Upper lobe of left lung (tissue), 6 donors: ENCODE results near the gene FOXD2. TPM values are rescaled to one million over a fixed set of nuclear protein-coding genes. Genes with fewer than 3 reads are reported as not detected.

Source experiments
- ATAC-seq, 2 donors: fragments of 200-7000 bp; cut with Tn5 transposase; one replicate each; pipeline ENCODE4 v1.9.1; 2022; ENCODE audit warnings: mild to moderate bottlenecking in 2 of 2, moderate library complexity in 2 of 2; ENCODE audit not compliant: low FRiP score in 2 of 2
- DNase-seq, 2 donors: peaks; one replicate each; pipeline ENCODE4 v3.0.0-alpha.2; 2019 to 2020
- H3K27ac ChIP-seq, 4 donors: fragments of 200-600 bp; sonication (generic); one replicate each; pipeline ENCODE4 v1.5.1; 2016 to 2019
- H3K27me3 ChIP-seq, 4 donors: fragments of 200-600 bp; sonication (generic); one replicate each; pipeline ENCODE4 v1.5.1; 2017 to 2019
- H3K36me3 ChIP-seq, 4 donors: fragments of 200-600 bp; sonication (generic); one replicate each; pipeline ENCODE4 v1.5.1; 2016 to 2019
- H3K4me1 ChIP-seq, 4 donors: fragments of 200-600 bp; sonication (generic); one replicate each; pipeline ENCODE4 v1.5.1; 2018 to 2019
- H3K4me3 ChIP-seq, 4 donors: fragments of 200-600 bp; sonication (generic); one replicate each; pipeline ENCODE4 v1.5.1; 2017 to 2019; ENCODE audit warnings: mild to moderate bottlenecking in 2 of 4, moderate library complexity in 1 of 4
- H3K9me3 ChIP-seq, 4 donors: fragments of 200-600 bp; sonication (generic); one replicate each; pipeline ENCODE4 v1.5.1; 2018 to 2019
- CTCF ChIP-seq, 6 experiments: fragments of 450-650 bp in 4 of 6; fragments of 200-600 bp in 2 of 6; sonication (generic) in 2 of 6; IDR thresholded peaks; one replicate each; pipeline ENCODE4 v1.5.1; 2016 to 2019; ENCODE audit warnings: antibody characterized with exemption in 6 of 6
- EP300 ChIP-seq, 4 donors: sonication (generic); formaldehyde crosslinking; IDR thresholded peaks; one replicate each; pipeline ENCODE4 v1.5.1; 2017; ENCODE audit warnings: antibody characterized with exemption in 4 of 4, control low read depth in 2 of 4
- POLR2A ChIP-seq, 4 donors: fragments of 450-650 bp; IDR thresholded peaks; one replicate each; pipeline ENCODE4 v1.5.1; 2016 to 2017; ENCODE audit warnings: antibody characterized with exemption in 4 of 4, mild to moderate bottlenecking in 2 of 4
- POLR2AphosphoS5 ChIP-seq, 2 donors: sonication (generic); formaldehyde crosslinking; IDR thresholded peaks; one replicate each; pipeline ENCODE4 v1.5.1; 2017; ENCODE audit warnings: antibody characterized with exemption in 2 of 2
- WGBS, 2 donors: methylation state at CpG; one replicate each; pipeline ENCODE4 v1.1.5; 2017 to 2018; 5-methylcytosine and 5-hydroxymethylcytosine counted together
- total RNA-seq, 6 donors: library from RNA; depleted of rRNA in 4 of 6; stranded (reverse); fragments of >200 nt in 4 of 6; gene quantifications; one replicate each; pipeline versions ENCODE4 v1.1.0 to v1.2.1, GENCODE V29; 2016 to 2021
- donor health status: DM: no; HTN: no; CAD: no; lungs with moderate emphysema.
- donor health status: DM: no; HTN: yes; CAD: no; lungs with severe emphysema.

FOXD2 gene
- under 1 TPM; under 0.01 to 0.69 (median 0.40) TPM for total RNA-seq

- Histone ChIP-seq H3K27ac (peak within 1 kb of the TSS; percentile 79 to 90 (median 84)), H3K4me1 (peaks cover 28 to 57% (median 46%) of the 10 kb centered on the region in 4 donors), H3K9me3 (no peaks in the 10 kb centered on the region), H3K27me3 (peaks cover 2 to 44% (median 29%) of the 10 kb centered on the region in 4 donors), H3K4me3 (peak within 1 kb of the TSS; percentile 60 to 89 (median 67)), H3K36me3 (no peaks in the 10 kb centered on the region)
- DNase-seq: peak; percentile 83 to 99
- TF ChIP-seq POLR2A (IDR thresholded peaks at IDR 0.05) (peak in 3 of 4 donors; percentile 10 to 62 (median 33)), CTCF (IDR thresholded peaks at IDR 0.05) (peak; percentile 98 to 100 (median 100)), POLR2AphosphoS5 (IDR thresholded peaks at IDR 0.05) (peak in 1 of 2 donors; percentile 59), EP300 (IDR thresholded peaks at IDR 0.05) (no peak)
- 0% methylated on average over 3 to 9 of the region's 80 CpGs for WGBS, 2 donors
- ATAC-seq: peak; percentile 95
These were observed at the start of gene FOXD2 for GRCh38 chr1:47437447-47438164. TSS of gene FOXD2 (plus strand) at chr1:47438044. CDS start at chr1:47438136, 92 bp downstream.

GRCh38 chr1:47388891-47389238 is 49.0 kb upstream of the FOXD2 start:
- Histone ChIP-seq H3K4me3 (no peak overlapping the region), H3K9me3 (no peaks in the 10 kb centered on the region), H3K27me3 (no peaks in the 10 kb centered on the region), H3K4me1 (no peaks in the 10 kb centered on the region), H3K36me3 (no peaks in the 10 kb centered on the region), H3K27ac (no peak overlapping the region)
- WGBS, 2 donors: 18 to 31% methylated on average over 3 of the region's 3 CpGs
- peak; percentile 65 to 82 for ATAC-seq
- peak in 1 of 2 donors; percentile 57 for DNase-seq
- no peak for TF ChIP-seq EP300 (IDR thresholded peaks at IDR 0.05)
- no peak for TF ChIP-seq POLR2A (IDR thresholded peaks at IDR 0.05)
- no peak for TF ChIP-seq POLR2AphosphoS5 (IDR thresholded peaks at IDR 0.05)
- peak; percentile 46 to 68 (median 65) for TF ChIP-seq CTCF (IDR thresholded peaks at IDR 0.05)

GRCh38 chr1:47389731-47390130 is 48.1 kb upstream of the FOXD2 start:
- ATAC-seq (no peak), DNase-seq (no peak)
- TF ChIP-seq POLR2A (IDR thresholded peaks at IDR 0.05) (no peak), POLR2AphosphoS5 (IDR thresholded peaks at IDR 0.05) (no peak), CTCF (IDR thresholded peaks at IDR 0.05) (no peak), EP300 (IDR thresholded peaks at IDR 0.05) (no peak)
- H3K27ac ChIP-seq: no peak overlapping the region
- 46 to 47% methylated on average over 2 of the region's 2 CpGs for WGBS, 2 donors
- no peak overlapping the region for H3K4me3 ChIP-seq
- H3K4me1 ChIP-seq: no peaks in the 10 kb centered on the region
- no peaks in the 10 kb centered on the region for H3K27me3 ChIP-seq
- H3K36me3 ChIP-seq: no peaks in the 10 kb centered on the region
- no peaks in the 10 kb centered on the region for H3K9me3 ChIP-seq

GRCh38 chr1:47390843-47391242 is 47.0 kb upstream of the FOXD2 start:
- no peaks in the 10 kb centered on the region for H3K4me1 ChIP-seq
- H3K27ac ChIP-seq: no peak overlapping the region
- WGBS, 2 donors: 82 to 88% methylated on average over 2 of the region's 2 CpGs
- no peaks in the 10 kb centered on the region for H3K9me3 ChIP-seq
- H3K36me3 ChIP-seq: no peaks in the 10 kb centered on the region
- TF ChIP-seq POLR2A (IDR thresholded peaks at IDR 0.05): no peak
- DNase-seq (no peak), ATAC-seq (no peak)
- H3K27me3 ChIP-seq: no peaks in the 10 kb centered on the region
- H3K4me3 ChIP-seq: no peak overlapping the region

GRCh38 chr1:47393141-47393540 is 44.7 kb upstream of the FOXD2 start:
- Histone ChIP-seq H3K27me3 (no peaks in the 10 kb centered on the region), H3K27ac (no peak overlapping the region), H3K4me1 (no peaks in the 10 kb centered on the region), H3K9me3 (no peaks in the 10 kb centered on the region), H3K36me3 (no peaks in the 10 kb centered on the region), H3K4me3 (no peak overlapping the region)
- DNase-seq (no peak), ATAC-seq (no peak)
- no peak for TF ChIP-seq POLR2A (IDR thresholded peaks at IDR 0.05)
- no peak for TF ChIP-seq POLR2AphosphoS5 (IDR thresholded peaks at IDR 0.05)
- no peak for TF ChIP-seq EP300 (IDR thresholded peaks at IDR 0.05)
- TF ChIP-seq CTCF (IDR thresholded peaks at IDR 0.05): no peak
- WGBS, 2 donors: 76 to 87% methylated on average over 5 of the region's 5 CpGs
